IPS-15b (cell line): ENCODE data around the gene JHY.
A peak's percentile ranks its signal among the peaks of the same experiment; 100 is the strongest.

Source experiments
- H3K27me3 ChIP-seq: one replicate; pipeline ENCODE4 v1.6.1; 2013; ENCODE audit warnings: low read length; ENCODE audit not compliant: control insufficient read depth, insufficient read depth
- H3K36me3 ChIP-seq: one replicate; pipeline ENCODE4 v1.6.1; 2013; ENCODE audit warnings: low read length; ENCODE audit not compliant: control insufficient read depth, insufficient read depth
- H3K4me1 ChIP-seq: one replicate; pipeline ENCODE4 v1.6.1; 2013; ENCODE audit warnings: mild to moderate bottlenecking, low read length; ENCODE audit not compliant: control insufficient read depth, insufficient read depth
- H3K4me3 ChIP-seq: one replicate; pipeline ENCODE4 v1.5.1; 2013; ENCODE audit warnings: low read depth, low read length
- H3K9ac ChIP-seq: one replicate; pipeline ENCODE4 v1.6.1; 2013; ENCODE audit warnings: low read depth, mild to moderate bottlenecking, low read length
- H3K9me3 ChIP-seq: one replicate; pipeline ENCODE4 v1.6.1; 2013; ENCODE audit warnings: mild to moderate bottlenecking, low read length; ENCODE audit not compliant: control insufficient read depth, insufficient read depth

Gene JHY

GRCh38 chr11:122882189-122882856, at the start of gene JHY:
JHY (plus strand) TSS chr11:122882759; CDS start chr11:122885850, 3,091 bp downstream.
- Histone ChIP-seq H3K27me3 (peaks cover 14% of the 10 kb centered on the region), H3K36me3 (no peaks in the 10 kb centered on the region), H3K4me1 (peaks cover 12% of the 10 kb centered on the region), H3K9ac (peak within 1 kb of the TSS; percentile 51), H3K4me3 (peak within 1 kb of the TSS; percentile 73), H3K9me3 (no peaks in the 10 kb centered on the region)

- Histone ChIP-seq H3K4me1 (peaks cover 6% of the 10 kb centered on the region), H3K36me3 (no peaks in the 10 kb centered on the region), H3K9me3 (no peaks in the 10 kb centered on the region), H3K27me3 (no peaks in the 10 kb centered on the region), H3K9ac (no peak overlapping the region), H3K4me3 (no peak overlapping the region)
Measured at GRCh38 chr11:122833846-122834464, 48.6 kb upstream of the JHY start.

- no peak overlapping the region for H3K9ac ChIP-seq
- no peaks in the 10 kb centered on the region for H3K27me3 ChIP-seq
- H3K36me3 ChIP-seq = no peaks in the 10 kb centered on the region
Measured at GRCh38 chr11:122836916-122837315, 45.6 kb upstream of the JHY start.

GRCh38 chr11:122837528-122838346, 44.8 kb upstream of the JHY start:
- H3K9me3 ChIP-seq = no peaks in the 10 kb centered on the region
- H3K4me3 ChIP-seq = no peak overlapping the region
- no peaks in the 10 kb centered on the region for H3K36me3 ChIP-seq
- no peak overlapping the region for H3K9ac ChIP-seq
- peaks cover 3% of the 10 kb centered on the region for H3K4me1 ChIP-seq
- H3K27me3 ChIP-seq = no peaks in the 10 kb centered on the region

More at GRCh38 chr11:122836916-122837315, 45.6 kb upstream of the JHY start:
- H3K4me1 ChIP-seq = peaks cover 6% of the 10 kb centered on the region
- H3K9me3 ChIP-seq = no peaks in the 10 kb centered on the region
- H3K4me3 ChIP-seq = no peak overlapping the region

- no peaks in the 10 kb centered on the region for H3K9me3 ChIP-seq
- H3K36me3 ChIP-seq = no peaks in the 10 kb centered on the region
- H3K27me3 ChIP-seq = no peaks in the 10 kb centered on the region
- no peaks in the 10 kb centered on the region for H3K4me1 ChIP-seq
- no peak overlapping the region for H3K4me3 ChIP-seq
- H3K9ac ChIP-seq = no peak overlapping the region
Measured at GRCh38 chr11:122843281-122844141, 39.0 kb upstream of the JHY start.

GRCh38 chr11:122847466-122847865, 35.1 kb upstream of the JHY start:
- H3K4me3 ChIP-seq = no peak overlapping the region
- H3K9me3 ChIP-seq = no peaks in the 10 kb centered on the region
- H3K4me1 ChIP-seq = peaks cover 12% of the 10 kb centered on the region
- H3K9ac ChIP-seq = no peak overlapping the region
- H3K27me3 ChIP-seq = no peaks in the 10 kb centered on the region
- H3K36me3 ChIP-seq = no peaks in the 10 kb centered on the region

GRCh38 chr11:122848186-122848585, 34.4 kb upstream of the JHY start:
- Histone ChIP-seq H3K9me3 (no peaks in the 10 kb centered on the region), H3K9ac (no peak overlapping the region), H3K4me1 (peaks cover 12% of the 10 kb centered on the region), H3K4me3 (no peak overlapping the region), H3K36me3 (no peaks in the 10 kb centered on the region), H3K27me3 (no peaks in the 10 kb centered on the region)

GRCh38 chr11:122850076-122850631, 32.4 kb upstream of the JHY start:
- Histone ChIP-seq H3K9ac (no peak overlapping the region), H3K4me1 (peaks cover 14% of the 10 kb centered on the region), H3K4me3 (no peak overlapping the region), H3K27me3 (no peaks in the 10 kb centered on the region), H3K9me3 (no peaks in the 10 kb centered on the region), H3K36me3 (no peaks in the 10 kb centered on the region)

GRCh38 chr11:122851366-122851966, 31.1 kb upstream of the JHY start:
- Histone ChIP-seq H3K27me3 (no peaks in the 10 kb centered on the region), H3K4me3 (no peak overlapping the region), H3K9me3 (no peaks in the 10 kb centered on the region), H3K4me1 (peaks cover 14% of the 10 kb centered on the region), H3K36me3 (no peaks in the 10 kb centered on the region), H3K9ac (no peak overlapping the region)

- Histone ChIP-seq H3K4me1 (peaks cover 14% of the 10 kb centered on the region), H3K9me3 (no peaks in the 10 kb centered on the region), H3K36me3 (no peaks in the 10 kb centered on the region), H3K9ac (no peak overlapping the region), H3K27me3 (no peaks in the 10 kb centered on the region), H3K4me3 (no peak overlapping the region)
Measured at GRCh38 chr11:122852074-122852795, 30.3 kb upstream of the JHY start.
